ENCODE results near the gene CORO2A. TPM values are rescaled to one million over a fixed set of nuclear protein-coding genes. Genes with fewer than 3 reads are reported as not detected.

The CORO2A gene
- total RNA-seq, 1 donor from 2014 or later: 0.78 TPM

DNA sequence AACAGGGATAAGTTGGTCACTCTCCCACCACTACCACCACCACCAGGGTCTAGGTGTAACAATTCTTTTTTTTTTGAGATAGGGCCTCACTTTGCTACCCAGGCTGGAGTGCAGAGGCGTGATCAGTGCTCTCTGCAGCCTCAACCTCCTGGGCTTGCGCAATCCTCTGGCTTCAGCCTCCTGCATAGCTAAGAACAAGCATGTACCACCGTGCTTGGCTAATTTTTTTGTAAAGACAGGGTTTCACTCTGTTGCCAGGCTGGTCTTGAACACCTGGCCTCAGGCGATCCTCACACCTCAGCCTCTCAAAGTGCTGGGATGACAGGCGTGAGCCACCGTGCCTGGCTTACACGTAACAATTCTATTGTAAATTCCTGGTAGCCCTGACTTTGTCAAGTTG, 27.5 kb downstream of the CORO2A start:
- Mint-ChIP-seq H3K36me3 (ENCODE audit: low read depth) (no peaks in the 10 kb centered on the region), H3K9me3 (no peaks in the 10 kb centered on the region), H3K4me1 (peaks cover 7% of the 10 kb centered on the region), H3K27ac (no peak overlapping the region), H3K4me3 (no peak overlapping the region), H3K27me3 (no peaks in the 10 kb centered on the region)
- no peak for ATAC-seq (ENCODE audit: low read depth)
- POLR2A ChIA-PET: no interaction called here
- DNase-seq: no peak
- TF ChIP-seq, protein P1, sequence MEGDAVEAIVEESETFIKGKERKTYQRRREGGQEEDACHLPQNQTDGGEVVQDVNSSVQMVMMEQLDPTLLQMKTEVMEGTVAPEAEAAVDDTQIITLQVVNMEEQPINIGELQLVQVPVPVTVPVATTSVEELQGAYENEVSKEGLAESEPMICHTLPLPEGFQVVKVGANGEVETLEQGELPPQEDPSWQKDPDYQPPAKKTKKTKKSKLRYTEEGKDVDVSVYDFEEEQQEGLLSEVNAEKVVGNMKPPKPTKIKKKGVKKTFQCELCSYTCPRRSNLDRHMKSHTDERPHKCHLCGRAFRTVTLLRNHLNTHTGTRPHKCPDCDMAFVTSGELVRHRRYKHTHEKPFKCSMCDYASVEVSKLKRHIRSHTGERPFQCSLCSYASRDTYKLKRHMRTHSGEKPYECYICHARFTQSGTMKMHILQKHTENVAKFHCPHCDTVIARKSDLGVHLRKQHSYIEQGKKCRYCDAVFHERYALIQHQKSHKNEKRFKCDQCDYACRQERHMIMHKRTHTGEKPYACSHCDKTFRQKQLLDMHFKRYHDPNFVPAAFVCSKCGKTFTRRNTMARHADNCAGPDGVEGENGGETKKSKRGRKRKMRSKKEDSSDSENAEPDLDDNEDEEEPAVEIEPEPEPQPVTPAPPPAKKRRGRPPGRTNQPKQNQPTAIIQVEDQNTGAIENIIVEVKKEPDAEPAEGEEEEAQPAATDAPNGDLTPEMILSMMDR (IDR thresholded peaks at IDR 0.05): no peak
- CTCF ChIA-PET: no interaction called here
- intact Hi-C loops (cut with micrococcal nuclease): loop anchor here (5.0 kb wide), 1 partner anchor 33 kb away; no protein-coding TSS in a partner anchor

DNA sequence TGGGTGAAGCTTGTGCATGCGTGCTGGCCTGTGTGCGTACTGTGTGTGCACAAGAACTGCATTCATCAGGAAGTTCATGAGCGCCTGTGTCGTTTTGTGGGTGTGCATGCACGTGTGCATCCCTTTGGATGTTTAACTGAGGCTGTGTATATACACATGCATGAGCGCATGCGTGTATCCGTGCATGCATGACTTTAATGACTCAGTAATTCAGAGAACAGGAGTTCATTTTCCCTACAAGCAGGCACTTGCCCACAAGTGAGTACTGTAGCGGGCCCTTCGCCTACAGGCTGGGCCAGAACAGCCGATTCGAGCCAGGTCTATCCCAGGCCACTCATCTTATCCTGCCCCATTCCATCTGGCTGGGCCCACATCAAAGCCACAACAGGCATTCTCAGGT, 29.8 kb downstream of the CORO2A start:
- intact Hi-C loops (cut with micrococcal nuclease): no loop called here
- no peak overlapping the region for H3K27ac Mint-ChIP-seq
- TF ChIP-seq, protein P1 (IDR thresholded peaks at IDR 0.05): no peak
- no peaks in the 10 kb centered on the region for H3K27me3 Mint-ChIP-seq
- ChIA-PET CTCF (no interaction called here), POLR2A (interaction anchor here (0.6 kb wide), 1 partner anchor 61 kb away, joined by 7 read pairs; no protein-coding TSS in a partner anchor)
- DNase-seq: no peak
- no peaks in the 10 kb centered on the region for H3K9me3 Mint-ChIP-seq
- ATAC-seq (ENCODE audit: low read depth): no peak
- no peak overlapping the region for H3K4me3 Mint-ChIP-seq
- no peaks in the 10 kb centered on the region for H3K4me1 Mint-ChIP-seq
- H3K36me3 Mint-ChIP-seq (ENCODE audit: low read depth): no peaks in the 10 kb centered on the region

DNA sequence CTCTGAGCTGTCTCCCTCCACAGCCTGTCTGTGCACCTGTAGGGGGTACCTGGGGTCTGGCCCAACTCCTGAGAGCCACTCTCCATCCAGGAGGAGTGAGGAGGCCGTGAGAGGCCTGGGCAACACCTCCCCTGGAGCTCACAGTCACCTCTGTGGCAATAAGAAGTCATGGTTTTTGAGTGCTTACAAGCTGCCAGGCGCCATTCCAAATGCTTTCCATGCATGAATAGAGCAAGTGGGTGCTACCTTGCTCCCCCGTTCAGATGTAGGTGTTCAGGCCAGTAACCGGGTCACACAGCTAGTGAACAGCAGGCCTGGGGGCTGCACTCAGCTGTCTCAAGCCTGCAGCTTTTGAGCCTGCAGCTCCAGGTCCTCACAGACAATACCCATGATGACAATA, 30.6 kb downstream of the CORO2A start:
- Mint-ChIP-seq H3K4me1 (no peaks in the 10 kb centered on the region), H3K36me3 (ENCODE audit: low read depth) (no peaks in the 10 kb centered on the region), H3K9me3 (no peaks in the 10 kb centered on the region), H3K27ac (no peak overlapping the region), H3K4me3 (no peak overlapping the region), H3K27me3 (no peaks in the 10 kb centered on the region)
- CTCF ChIA-PET: no interaction called here
- TF ChIP-seq, protein P1 (IDR thresholded peaks at IDR 0.05): no peak
- POLR2A ChIA-PET: interaction anchor here (0.6 kb wide), 1 partner anchor 60 kb away, joined by 7 read pairs; no protein-coding TSS in a partner anchor
- DNase-seq (no peak), ATAC-seq (ENCODE audit: low read depth) (no peak)
- intact Hi-C loops (cut with micrococcal nuclease): no loop called here

DNA sequence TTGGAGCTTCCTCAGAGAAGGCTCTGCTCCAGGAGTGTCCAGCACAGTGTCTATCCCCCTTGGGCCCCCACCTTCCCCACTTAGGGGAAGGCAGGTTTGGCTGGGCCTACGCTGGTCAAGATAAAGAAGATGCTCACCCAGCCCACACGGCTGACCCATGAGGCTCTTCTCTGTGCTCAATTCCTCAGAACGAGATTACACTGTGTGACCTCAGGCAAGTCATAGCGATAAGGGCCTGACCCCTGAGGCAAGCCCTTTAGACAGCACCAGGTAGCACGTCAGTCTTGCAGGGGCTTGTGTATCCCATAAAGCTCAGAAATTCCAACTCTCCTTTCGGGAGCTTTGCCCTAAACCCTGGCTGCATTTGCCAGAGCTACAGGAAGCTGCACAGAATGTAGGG, 32.6 kb downstream of the CORO2A start:
- H3K4me3 Mint-ChIP-seq: no peak overlapping the region
- H3K27ac Mint-ChIP-seq: no peak overlapping the region
- CTCF ChIA-PET: no interaction called here
- H3K9me3 Mint-ChIP-seq: no peaks in the 10 kb centered on the region
- POLR2A ChIA-PET: no interaction called here
- DNase-seq (no peak), ATAC-seq (ENCODE audit: low read depth) (no peak)
- no peaks in the 10 kb centered on the region for H3K4me1 Mint-ChIP-seq
- no peaks in the 10 kb centered on the region for H3K27me3 Mint-ChIP-seq
- intact Hi-C loops (cut with micrococcal nuclease): no loop called here
- no peaks in the 10 kb centered on the region for H3K36me3 Mint-ChIP-seq (ENCODE audit: low read depth)
- TF ChIP-seq, protein P1 (IDR thresholded peaks at IDR 0.05): no peak

DNA sequence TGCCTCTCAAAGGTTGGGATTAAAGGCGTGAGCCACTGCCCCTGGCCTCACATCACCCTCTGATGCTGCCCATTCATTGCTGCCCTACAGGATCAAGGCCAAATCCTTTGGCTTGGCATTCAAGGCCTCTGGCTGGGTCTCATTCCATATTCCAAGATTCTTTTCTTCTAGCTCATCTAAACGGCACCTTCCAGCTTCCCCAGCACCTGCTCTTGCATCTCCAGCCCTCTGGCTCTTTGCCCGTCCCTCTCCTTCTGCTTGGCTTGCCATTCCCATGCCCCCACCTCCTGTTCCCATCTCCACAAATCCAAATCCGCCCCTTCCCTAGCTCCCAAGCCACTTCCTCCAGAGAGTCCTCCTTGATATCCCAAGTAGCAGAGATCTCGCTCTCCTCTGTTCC, 33.1 kb downstream of the CORO2A start:
- H3K4me3 Mint-ChIP-seq: no peak overlapping the region
- POLR2A ChIA-PET: no interaction called here
- no peak overlapping the region for H3K27ac Mint-ChIP-seq
- DNase-seq: no peak
- no peaks in the 10 kb centered on the region for H3K4me1 Mint-ChIP-seq
- intact Hi-C loops (cut with micrococcal nuclease): no loop called here
- no peaks in the 10 kb centered on the region for H3K9me3 Mint-ChIP-seq
- ATAC-seq (ENCODE audit: low read depth): no peak
- CTCF ChIA-PET: no interaction called here
- H3K27me3 Mint-ChIP-seq: no peaks in the 10 kb centered on the region
- TF ChIP-seq, protein P1 (IDR thresholded peaks at IDR 0.05): no peak
- H3K36me3 Mint-ChIP-seq (ENCODE audit: low read depth): no peaks in the 10 kb centered on the region

Measured in activated B cell treated with CpG ODN at 0.5 μM for 24 hours (primary cell).